Epithelial cell of prostate (primary cell): ENCODE data around the gene ASTN2.

Experiments
- DNase-seq: peaks from one replicate; pipeline ENCODE4 v3.0.0-alpha.2; 2011; ENCODE audit warnings: low read depth, low spot score
- H3K27ac ChIP-seq: fragments of 450-650 bp; 2 replicates; pipeline ENCODE4 v1.5.1; 2017; ENCODE audit warnings: mild to moderate bottlenecking

ASTN2 gene

GRCh38 chr9:117305454-117305853, 109.4 kb downstream of the ASTN2 start:
- no peak overlapping the region for H3K27ac ChIP-seq
- no peak for DNase-seq

- no peak overlapping the region for H3K27ac ChIP-seq
- no peak for DNase-seq
These were observed 110.3 kb downstream of the ASTN2 start for GRCh38 chr9:117304549-117304948.

- no peak overlapping the region for H3K27ac ChIP-seq
- DNase-seq = no peak
These were observed 111.1 kb downstream of the ASTN2 start for GRCh38 chr9:117303643-117304230.

GRCh38 chr9:117302487-117302886, 112.4 kb downstream of the ASTN2 start:
- DNase-seq = no peak
- no peak overlapping the region for H3K27ac ChIP-seq

GRCh38 chr9:117300371-117301110, 114.3 kb downstream of the ASTN2 start:
- H3K27ac ChIP-seq = no peak overlapping the region
- no peak for DNase-seq

GRCh38 chr9:117296453-117296852, 118.4 kb downstream of the ASTN2 start:
- no peak overlapping the region for H3K27ac ChIP-seq
- no peak for DNase-seq

- no peak overlapping the region for H3K27ac ChIP-seq
- DNase-seq = no peak
These were observed 121.4 kb downstream of the ASTN2 start for GRCh38 chr9:117293206-117294114.

- no peak overlapping the region for H3K27ac ChIP-seq
These were observed 123.8 kb downstream of the ASTN2 start for GRCh38 chr9:117290856-117291622.

GRCh38 chr9:117290306-117290840, 124.5 kb downstream of the ASTN2 start:
- no peak overlapping the region for H3K27ac ChIP-seq
- no peak for DNase-seq

More at GRCh38 chr9:117290856-117291622, 123.8 kb downstream of the ASTN2 start:
- no peak for DNase-seq

- DNase-seq = no peak
- no peak overlapping the region for H3K27ac ChIP-seq
These were observed 128.6 kb downstream of the ASTN2 start for GRCh38 chr9:117286245-117286644.

GRCh38 chr9:117284414-117284813, 130.4 kb downstream of the ASTN2 start:
- no peak overlapping the region for H3K27ac ChIP-seq
- no peak for DNase-seq

GRCh38 chr9:117282541-117282940, 132.3 kb downstream of the ASTN2 start:
- no peak for DNase-seq
- H3K27ac ChIP-seq = no peak overlapping the region

GRCh38 chr9:117278471-117279035, 136.3 kb downstream of the ASTN2 start:
- no peak for DNase-seq
- no peak overlapping the region for H3K27ac ChIP-seq

GRCh38 chr9:117278020-117278419, 136.8 kb downstream of the ASTN2 start:
- H3K27ac ChIP-seq = no peak overlapping the region
- no peak for DNase-seq

- no peak overlapping the region for H3K27ac ChIP-seq
- DNase-seq = no peak
These were observed 138.4 kb downstream of the ASTN2 start for GRCh38 chr9:117276444-117276843.

- no peak for DNase-seq
- no peak overlapping the region for H3K27ac ChIP-seq
These were observed 141.2 kb downstream of the ASTN2 start for GRCh38 chr9:117273612-117274011.

- no peak overlapping the region for H3K27ac ChIP-seq
- no peak for DNase-seq
These were observed 145.9 kb downstream of the ASTN2 start for GRCh38 chr9:117268847-117269446.

- H3K27ac ChIP-seq = no peak overlapping the region
- DNase-seq = no peak
These were observed 147.9 kb downstream of the ASTN2 start for GRCh38 chr9:117266855-117267497.

GRCh38 chr9:117265253-117265652, 149.6 kb downstream of the ASTN2 start:
- no peak overlapping the region for H3K27ac ChIP-seq

More at GRCh38 chr9:117265253-117265652, 149.6 kb downstream of the ASTN2 start:
- DNase-seq = no peak
